Gastrocnemius medialis (tissue), 4 donors: Measurements from ENCODE around the gene ARFGAP2.

Source experiments
- CTCF ChIP-seq, 5 experiments: fragments of 450-650 bp in 3 of 5; fragments of 200-600 bp in 2 of 5; sonication (generic) in 2 of 5; IDR thresholded peaks in 4 of 5; conservative IDR thresholded peaks in 1 of 5; 1 replicate in 4 of 5; 2 replicates in 1 of 5; pipeline ENCODE4 v1.5.1; 2016 to 2019; ENCODE audit warnings: antibody characterized with exemption in 5 of 5, mild to moderate bottlenecking in 3 of 5, moderate library complexity in 3 of 5
- POLR2A ChIP-seq, 2 donors: fragments of 450-650 bp; IDR thresholded peaks; one replicate each; pipeline ENCODE4 v1.6.1; 2017; ENCODE audit warnings: antibody characterized with exemption in 2 of 2, mild to moderate bottlenecking in 2 of 2, moderate library complexity in 2 of 2

- TF ChIP-seq CTCF (IDR thresholded peaks at IDR 0.05 in 4 of 5, conservative IDR thresholded peaks at IDR 0.05 in 1 of 5) (no peak), POLR2A (IDR thresholded peaks at IDR 0.05) (no peak)
These were observed 15.9 kb downstream of the ARFGAP2 start for GRCh38 chr11:47160753-47161133.
